Left forelimb (tissue), 1 donor: ENCODE results near the gene DHRS9.

Experiments used
- DNase-seq: peaks from one replicate; pipeline ENCODE4 v3.0.0-alpha.2; 2018; ENCODE audit warnings: low spot score

DHRS9 gene

GRCh38 chr2:169065864-169066517, 3.4 kb upstream of the DHRS9 start:
- DNase-seq: no peak

GRCh38 chr2:169066897-169067296, 2.5 kb upstream of the DHRS9 start:
- no peak for DNase-seq

GRCh38 chr2:169069833-169070232, 470 bp downstream of the DHRS9 start:
- no peak for DNase-seq

GRCh38 chr2:169071455-169071854, 2.1 kb downstream of the DHRS9 start:
- DNase-seq: no peak

GRCh38 chr2:169072163-169072925, 3.0 kb downstream of the DHRS9 start:
- no peak for DNase-seq

GRCh38 chr2:169073211-169073962, 4.0 kb downstream of the DHRS9 start:
- DNase-seq: no peak

GRCh38 chr2:169073963-169074751, 4.8 kb downstream of the DHRS9 start:
- DNase-seq: no peak

- no peak for DNase-seq
These were observed 8.4 kb downstream of the DHRS9 start for GRCh38 chr2:169077674-169078240.

- DNase-seq: no peak
These were observed 11.1 kb downstream of the DHRS9 start for GRCh38 chr2:169080250-169081069.

GRCh38 chr2:169081551-169081950, 12.2 kb downstream of the DHRS9 start:
- DNase-seq: no peak

GRCh38 chr2:169082995-169083394, 13.6 kb downstream of the DHRS9 start:
- DNase-seq: no peak

- DNase-seq: no peak
These were observed 17.6 kb downstream of the DHRS9 start for GRCh38 chr2:169086893-169087467.

GRCh38 chr2:169087757-169088379, 18.5 kb downstream of the DHRS9 start:
- no peak for DNase-seq

GRCh38 chr2:169089182-169089581, 19.8 kb downstream of the DHRS9 start:
- DNase-seq: no peak

GRCh38 chr2:169090133-169090820, 20.9 kb downstream of the DHRS9 start:
- no peak for DNase-seq

GRCh38 chr2:169091256-169091655, 21.9 kb downstream of the DHRS9 start:
- no peak for DNase-seq

GRCh38 chr2:169091761-169092519, 22.6 kb downstream of the DHRS9 start:
- no peak for DNase-seq

- DNase-seq: no peak
These were observed 24.2 kb downstream of the DHRS9 start for GRCh38 chr2:169093535-169093934.

GRCh38 chr2:169094676-169095075, 25.3 kb downstream of the DHRS9 start:
- DNase-seq: no peak
